Neural cell (in vitro differentiated cells): ENCODE results near the gene BRI3. TPM values are rescaled to one million over a fixed set of nuclear protein-coding genes. Genes with fewer than 3 reads are reported as not detected.

Experiments
- H2AFZ ChIP-seq: fragments of 200-600, 300-800 bp; sonication (generic), shearing (Covaris generic); 2 replicates; pipeline ENCODE4 v1.6.0; 2014; ENCODE audit warnings: low read depth, mild to moderate bottlenecking, antibody characterized with exemption, low read length, moderate library complexity
- H3F3A ChIP-seq: fragments of 200-600 bp; shearing (Covaris generic); 2 replicates; pipeline ENCODE4 v1.6.1; 2016; ENCODE audit warnings: mild to moderate bottlenecking, moderate library complexity, mixed read lengths, antibody characterized with exemption, low read length; ENCODE audit not compliant: insufficient read depth, poor library complexity, severe bottlenecking
- H3K27ac ChIP-seq: fragments of 200-600, 300-800 bp; sonication (generic), shearing (Covaris generic); 2 replicates; pipeline ENCODE4 v1.5.1; 2014; ENCODE audit warnings: mild to moderate bottlenecking, low read length, moderate library complexity
- H3K27me3 ChIP-seq: fragments of 300-800, 200-600 bp; sonication (generic), shearing (Covaris generic); 2 replicates; pipeline ENCODE4 v1.6.0; 2014; ENCODE audit warnings: mild to moderate bottlenecking, low read depth, low read length, moderate library complexity; ENCODE audit not compliant: insufficient read depth
- H3K36me3 ChIP-seq: fragments of 300-800, 200-600 bp; sonication (generic), shearing (Covaris generic); 2 replicates; pipeline ENCODE4 v1.5.1; 2014; ENCODE audit warnings: mild to moderate bottlenecking, antibody characterized with exemption, low read length, moderate library complexity; ENCODE audit not compliant: insufficient read depth
- H3K4me2 ChIP-seq: fragments of 300-800, 200-600 bp; sonication (generic), shearing (Covaris generic); 2 replicates; pipeline ENCODE4 v1.6.0; 2014; ENCODE audit warnings: mild to moderate bottlenecking, low read length
- H3K4me3 ChIP-seq: fragments of 300-800, 200-600 bp; sonication (generic), shearing (Covaris generic); 2 replicates; pipeline ENCODE4 v1.5.1; 2014; ENCODE audit warnings: mild to moderate bottlenecking, low read length, moderate library complexity
- H3K79me2 ChIP-seq: fragments of 200-600 bp; shearing (Covaris generic); replicated peaks from 2 replicates; pipeline ENCODE4 v1.6.0; 2014; ENCODE audit warnings: mild to moderate bottlenecking, low read length, moderate library complexity; ENCODE audit not compliant: insufficient read depth
- H3K9ac ChIP-seq: fragments of 300-800, 200-600 bp; sonication (generic), shearing (Covaris generic); 2 replicates; pipeline ENCODE4 v1.6.1; 2016; ENCODE audit warnings: mild to moderate bottlenecking, low read length, mixed read lengths
- H3K9me2 ChIP-seq: fragments of 200-600 bp; shearing (Covaris generic); 2 replicates; pipeline ENCODE4 v1.6.1; 2016; ENCODE audit warnings: mild to moderate bottlenecking, low read length, mixed read lengths; ENCODE audit not compliant: insufficient read depth
- H3K9me3 ChIP-seq: fragments of 200-600, 300-800 bp; sonication (generic), shearing (Covaris generic); 2 replicates; pipeline ENCODE4 v1.6.1; 2016; ENCODE audit warnings: mild to moderate bottlenecking, mixed run types, low read length, moderate library complexity, mixed read lengths
- H4K20me1 ChIP-seq: fragments of 200-600 bp; shearing (Covaris generic); 2 replicates; pipeline ENCODE4 v1.6.1; 2016; ENCODE audit warnings: mild to moderate bottlenecking, mixed run types; ENCODE audit not compliant: insufficient read depth
- EP300 ChIP-seq: fragments of 450-650 bp; conservative IDR thresholded peaks from 2 replicates; pipeline ENCODE4 v1.6.1; 2014; ENCODE audit warnings: antibody characterized with exemption, mild to moderate bottlenecking, moderate library complexity; ENCODE audit not compliant: poor library complexity, severe bottlenecking
- EZH2 ChIP-seq: fragments of 200-600, 300-800 bp; shearing (Covaris generic), sonication (generic); IDR thresholded peaks from 2 replicates; pipeline ENCODE4 v1.6.1; 2014; ENCODE audit warnings: antibody characterized with exemption, low read length, borderline replicate concordance, mild to moderate bottlenecking; ENCODE audit not compliant: insufficient read depth, poor library complexity, severe bottlenecking
- MXI1 ChIP-seq: fragments of 450-650 bp; conservative IDR thresholded peaks from 2 replicates; pipeline ENCODE4 v1.6.1; 2014; ENCODE audit warnings: antibody characterized with exemption, mild to moderate bottlenecking; ENCODE audit not compliant: poor library complexity, severe bottlenecking
- POLR2AphosphoS5 ChIP-seq: IDR thresholded peaks from 2 replicates; pipeline ENCODE4 v1.6.1; 2012
- RAD21 ChIP-seq: fragments of 450-650 bp; conservative IDR thresholded peaks from 2 replicates; pipeline ENCODE4 v1.6.1; 2014; ENCODE audit warnings: antibody characterized with exemption, mild to moderate bottlenecking, moderate library complexity
- SMC3 ChIP-seq: fragments of 450-650 bp; conservative IDR thresholded peaks from 2 replicates; pipeline ENCODE4 v1.6.1; 2014; ENCODE audit warnings: antibody characterized with exemption, mild to moderate bottlenecking, moderate library complexity; ENCODE audit not compliant: poor library complexity
- TAF1 ChIP-seq: IDR thresholded peaks from 2 replicates; pipeline ENCODE4 v1.6.1; 2012; ENCODE audit warnings: low read depth
- polyA plus RNA-seq: library from polyadenylated mRNA; depleted of rRNA; stranded (reverse); fragments of >200 nt; gene quantifications from 2 replicates; pipeline ENCODE4 v1.2.3, GENCODE V29; 2014
- TF ChIP-seq, protein P1 (sequence below): fragments of 450-650 bp; IDR thresholded peaks from 2 replicates; pipeline ENCODE4 v1.5.1; 2014; ENCODE audit warnings: antibody characterized with exemption, mild to moderate bottlenecking, moderate library complexity; ENCODE audit not compliant: poor library complexity, severe bottlenecking
- TF ChIP-seq, protein P2 (sequence below): IDR thresholded peaks from 2 replicates; pipeline ENCODE4 v1.6.1; 2012; ENCODE audit warnings: borderline replicate concordance

Gene BRI3
- polyA plus RNA-seq, 1 donor from 2014 or later, result 55.6 TPM

DNA sequence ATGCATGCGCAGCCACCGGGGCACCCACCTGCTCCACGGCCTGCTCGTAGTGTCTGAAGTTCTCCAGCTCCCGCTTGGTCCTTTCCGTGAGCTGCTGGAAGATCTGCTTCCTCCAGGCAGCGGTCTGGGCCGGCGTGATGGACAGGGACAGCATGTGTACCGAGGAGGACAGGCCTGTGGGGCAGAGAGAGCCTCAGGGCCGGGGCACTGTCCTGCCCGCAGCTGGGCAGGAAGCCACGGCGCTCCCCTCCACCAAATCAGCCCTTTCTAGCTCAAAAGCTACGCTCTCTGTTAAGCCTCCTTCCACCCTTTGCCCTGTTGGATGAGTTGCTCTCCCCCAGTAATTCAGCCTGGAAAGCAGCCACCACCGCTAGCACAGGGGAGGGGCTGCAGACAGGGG is 48.7 kb upstream of the BRI3 start:
- Histone ChIP-seq H3K36me3 (no peaks in the 10 kb centered on the region), H3K9me3 (no peaks in the 10 kb centered on the region), H2AFZ (no peak overlapping the region), H3K4me2 (no peak overlapping the region), H3K27me3 (no peaks in the 10 kb centered on the region), H3F3A (no peaks in the 10 kb centered on the region), H3K27ac (no peak overlapping the region), H3K9ac (no peak overlapping the region), H3K4me3 (no peak overlapping the region), H4K20me1 (no peaks in the 10 kb centered on the region), H3K9me2 (no peaks in the 10 kb centered on the region), H3K79me2 (no peaks in the 10 kb centered on the region)
- TF ChIP-seq EZH2, result no peak
- TF ChIP-seq SMC3, result no peak
- TF ChIP-seq POLR2AphosphoS5, result no peak
- no peak for TF ChIP-seq MXI1
- TF ChIP-seq, protein P1, sequence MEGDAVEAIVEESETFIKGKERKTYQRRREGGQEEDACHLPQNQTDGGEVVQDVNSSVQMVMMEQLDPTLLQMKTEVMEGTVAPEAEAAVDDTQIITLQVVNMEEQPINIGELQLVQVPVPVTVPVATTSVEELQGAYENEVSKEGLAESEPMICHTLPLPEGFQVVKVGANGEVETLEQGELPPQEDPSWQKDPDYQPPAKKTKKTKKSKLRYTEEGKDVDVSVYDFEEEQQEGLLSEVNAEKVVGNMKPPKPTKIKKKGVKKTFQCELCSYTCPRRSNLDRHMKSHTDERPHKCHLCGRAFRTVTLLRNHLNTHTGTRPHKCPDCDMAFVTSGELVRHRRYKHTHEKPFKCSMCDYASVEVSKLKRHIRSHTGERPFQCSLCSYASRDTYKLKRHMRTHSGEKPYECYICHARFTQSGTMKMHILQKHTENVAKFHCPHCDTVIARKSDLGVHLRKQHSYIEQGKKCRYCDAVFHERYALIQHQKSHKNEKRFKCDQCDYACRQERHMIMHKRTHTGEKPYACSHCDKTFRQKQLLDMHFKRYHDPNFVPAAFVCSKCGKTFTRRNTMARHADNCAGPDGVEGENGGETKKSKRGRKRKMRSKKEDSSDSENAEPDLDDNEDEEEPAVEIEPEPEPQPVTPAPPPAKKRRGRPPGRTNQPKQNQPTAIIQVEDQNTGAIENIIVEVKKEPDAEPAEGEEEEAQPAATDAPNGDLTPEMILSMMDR, result no peak

DNA sequence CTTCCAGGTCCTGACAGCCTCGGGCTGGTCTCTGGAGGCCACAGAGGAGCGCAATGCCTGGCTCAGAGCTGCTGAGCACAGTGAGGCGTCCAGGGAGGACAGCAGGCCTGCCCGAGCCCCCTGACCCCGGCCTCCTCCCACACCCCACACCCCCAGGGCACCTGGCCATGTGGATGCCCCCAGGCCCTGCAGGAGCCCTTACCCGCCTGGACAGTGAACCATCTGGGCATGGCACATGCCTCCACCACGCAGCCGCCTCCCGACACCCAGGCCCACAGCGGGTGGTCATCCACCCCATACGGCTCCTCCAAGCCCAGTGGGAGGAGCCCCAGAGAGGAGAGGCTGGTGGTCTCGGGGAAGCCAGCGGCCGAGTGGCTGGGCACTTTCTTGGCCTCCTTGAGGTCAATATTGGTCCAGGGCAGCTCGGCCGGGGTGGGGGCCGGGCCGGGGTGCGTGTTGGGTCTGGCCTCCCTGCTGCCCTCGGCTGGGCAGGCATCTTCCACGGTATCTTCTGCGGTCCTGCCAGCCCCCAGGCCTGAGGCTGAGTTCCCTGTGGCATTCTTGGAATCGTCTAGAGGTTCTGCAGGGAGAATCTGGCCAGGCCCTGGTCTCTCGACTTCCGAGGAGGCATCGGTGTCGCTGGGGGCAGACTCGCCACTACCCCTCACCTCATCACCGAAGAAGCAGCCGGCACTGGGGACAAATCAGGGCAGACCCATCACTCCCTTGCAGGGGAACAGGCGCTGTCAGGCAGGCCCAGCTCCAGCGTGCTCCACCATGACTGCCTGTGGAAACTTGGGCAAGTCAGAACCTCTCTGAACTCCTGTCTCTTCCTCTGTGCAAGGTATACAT is 48.0 kb upstream of the BRI3 start:
- no peak overlapping the region for H2AFZ ChIP-seq
- TF ChIP-seq EZH2 (no peak), TAF1 (no peak), EP300 (no peak), MXI1 (no peak), RAD21 (no peak), POLR2AphosphoS5 (no peak), SMC3 (no peak)
- TF ChIP-seq, protein P1, result no peak
- TF ChIP-seq, protein P2, sequence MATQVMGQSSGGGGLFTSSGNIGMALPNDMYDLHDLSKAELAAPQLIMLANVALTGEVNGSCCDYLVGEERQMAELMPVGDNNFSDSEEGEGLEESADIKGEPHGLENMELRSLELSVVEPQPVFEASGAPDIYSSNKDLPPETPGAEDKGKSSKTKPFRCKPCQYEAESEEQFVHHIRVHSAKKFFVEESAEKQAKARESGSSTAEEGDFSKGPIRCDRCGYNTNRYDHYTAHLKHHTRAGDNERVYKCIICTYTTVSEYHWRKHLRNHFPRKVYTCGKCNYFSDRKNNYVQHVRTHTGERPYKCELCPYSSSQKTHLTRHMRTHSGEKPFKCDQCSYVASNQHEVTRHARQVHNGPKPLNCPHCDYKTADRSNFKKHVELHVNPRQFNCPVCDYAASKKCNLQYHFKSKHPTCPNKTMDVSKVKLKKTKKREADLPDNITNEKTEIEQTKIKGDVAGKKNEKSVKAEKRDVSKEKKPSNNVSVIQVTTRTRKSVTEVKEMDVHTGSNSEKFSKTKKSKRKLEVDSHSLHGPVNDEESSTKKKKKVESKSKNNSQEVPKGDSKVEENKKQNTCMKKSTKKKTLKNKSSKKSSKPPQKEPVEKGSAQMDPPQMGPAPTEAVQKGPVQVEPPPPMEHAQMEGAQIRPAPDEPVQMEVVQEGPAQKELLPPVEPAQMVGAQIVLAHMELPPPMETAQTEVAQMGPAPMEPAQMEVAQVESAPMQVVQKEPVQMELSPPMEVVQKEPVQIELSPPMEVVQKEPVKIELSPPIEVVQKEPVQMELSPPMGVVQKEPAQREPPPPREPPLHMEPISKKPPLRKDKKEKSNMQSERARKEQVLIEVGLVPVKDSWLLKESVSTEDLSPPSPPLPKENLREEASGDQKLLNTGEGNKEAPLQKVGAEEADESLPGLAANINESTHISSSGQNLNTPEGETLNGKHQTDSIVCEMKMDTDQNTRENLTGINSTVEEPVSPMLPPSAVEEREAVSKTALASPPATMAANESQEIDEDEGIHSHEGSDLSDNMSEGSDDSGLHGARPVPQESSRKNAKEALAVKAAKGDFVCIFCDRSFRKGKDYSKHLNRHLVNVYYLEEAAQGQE, result no peak
- no peak overlapping the region for H3K4me2 ChIP-seq
- H3K79me2 ChIP-seq, result no peaks in the 10 kb centered on the region
- H3K9me2 ChIP-seq, result no peaks in the 10 kb centered on the region
- H3K27ac ChIP-seq, result no peak overlapping the region
- H3K27me3 ChIP-seq, result no peaks in the 10 kb centered on the region
- no peak overlapping the region for H3K4me3 ChIP-seq
- H3K36me3 ChIP-seq, result no peaks in the 10 kb centered on the region
- H3K9ac ChIP-seq, result no peak overlapping the region
- H3K9me3 ChIP-seq, result no peaks in the 10 kb centered on the region
- no peaks in the 10 kb centered on the region for H4K20me1 ChIP-seq
- no peaks in the 10 kb centered on the region for H3F3A ChIP-seq
